ENCODE measurements around the gene EDEM2.
"Not testable (repeated sequence)": the region's sequence is repeated elsewhere in the genome, so short reads cannot be mapped to it uniquely, and the experiment has no call there.

EDEM2 gene

DNA sequence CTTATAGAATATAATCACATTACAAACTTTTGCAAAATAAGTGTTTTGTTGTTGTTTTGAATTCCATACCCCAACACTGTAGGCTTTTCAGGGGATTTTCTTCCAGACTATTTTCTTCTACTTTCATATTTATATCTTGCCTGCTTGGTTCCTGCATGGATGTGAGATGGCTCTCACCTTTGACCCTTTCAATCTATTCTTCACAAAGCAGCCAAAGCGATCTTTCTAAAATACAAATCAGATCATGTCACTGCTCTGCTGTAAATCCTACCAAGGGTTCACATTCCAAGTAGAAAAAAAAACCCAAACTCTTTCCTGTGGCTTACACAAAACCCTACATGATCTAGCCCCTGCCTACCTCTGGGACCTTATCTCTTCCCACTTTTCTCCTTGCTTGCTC lies 29.5 kb downstream of the EDEM2 start:
- Histone ChIP-seq H3K27me3 (ENCODE audit: insufficient read depth, low read depth, severe bottlenecking) (no peaks in the 10 kb centered on the region), H3K9me3 (ENCODE audit: severe bottlenecking) (no peaks in the 10 kb centered on the region), H3K36me3 (no peaks in the 10 kb centered on the region), H3K27ac (no peak overlapping the region), H3K4me3 (ENCODE audit: low read depth, low read length) (no peak overlapping the region)
- DNase-seq = no peak
- TF ChIP-seq, protein P1, sequence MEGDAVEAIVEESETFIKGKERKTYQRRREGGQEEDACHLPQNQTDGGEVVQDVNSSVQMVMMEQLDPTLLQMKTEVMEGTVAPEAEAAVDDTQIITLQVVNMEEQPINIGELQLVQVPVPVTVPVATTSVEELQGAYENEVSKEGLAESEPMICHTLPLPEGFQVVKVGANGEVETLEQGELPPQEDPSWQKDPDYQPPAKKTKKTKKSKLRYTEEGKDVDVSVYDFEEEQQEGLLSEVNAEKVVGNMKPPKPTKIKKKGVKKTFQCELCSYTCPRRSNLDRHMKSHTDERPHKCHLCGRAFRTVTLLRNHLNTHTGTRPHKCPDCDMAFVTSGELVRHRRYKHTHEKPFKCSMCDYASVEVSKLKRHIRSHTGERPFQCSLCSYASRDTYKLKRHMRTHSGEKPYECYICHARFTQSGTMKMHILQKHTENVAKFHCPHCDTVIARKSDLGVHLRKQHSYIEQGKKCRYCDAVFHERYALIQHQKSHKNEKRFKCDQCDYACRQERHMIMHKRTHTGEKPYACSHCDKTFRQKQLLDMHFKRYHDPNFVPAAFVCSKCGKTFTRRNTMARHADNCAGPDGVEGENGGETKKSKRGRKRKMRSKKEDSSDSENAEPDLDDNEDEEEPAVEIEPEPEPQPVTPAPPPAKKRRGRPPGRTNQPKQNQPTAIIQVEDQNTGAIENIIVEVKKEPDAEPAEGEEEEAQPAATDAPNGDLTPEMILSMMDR (IDR thresholded peaks at IDR 0.05; ENCODE audit: low read depth, low read length) = no peak

DNA sequence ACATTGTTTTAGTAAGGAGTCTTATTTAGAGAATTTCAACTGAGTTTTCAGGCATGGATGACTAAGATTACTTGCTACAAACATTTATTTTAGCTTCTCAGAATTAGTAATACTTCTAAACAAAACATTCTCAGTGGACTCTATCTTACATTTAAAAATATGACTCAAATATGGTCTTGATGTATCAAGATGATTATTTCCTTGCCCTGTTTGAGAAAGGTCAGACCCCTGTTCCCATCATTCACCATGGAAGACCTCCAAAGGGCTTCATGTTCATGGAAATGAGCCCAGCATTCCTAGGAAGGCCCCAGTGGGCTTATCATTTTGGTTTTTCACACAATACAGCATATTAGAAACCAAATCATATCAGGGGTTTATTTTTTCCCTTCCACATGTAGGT lies 29.9 kb downstream of the EDEM2 start:
- TF ChIP-seq, protein P1 (IDR thresholded peaks at IDR 0.05; ENCODE audit: low read depth, low read length) = no peak
- no peak for DNase-seq
- Histone ChIP-seq H3K4me3 (ENCODE audit: low read depth, low read length) (no peak overlapping the region), H3K27ac (no peak overlapping the region), H3K9me3 (ENCODE audit: severe bottlenecking) (no peaks in the 10 kb centered on the region), H3K36me3 (no peaks in the 10 kb centered on the region), H3K27me3 (ENCODE audit: insufficient read depth, low read depth, severe bottlenecking) (no peaks in the 10 kb centered on the region)

DNA sequence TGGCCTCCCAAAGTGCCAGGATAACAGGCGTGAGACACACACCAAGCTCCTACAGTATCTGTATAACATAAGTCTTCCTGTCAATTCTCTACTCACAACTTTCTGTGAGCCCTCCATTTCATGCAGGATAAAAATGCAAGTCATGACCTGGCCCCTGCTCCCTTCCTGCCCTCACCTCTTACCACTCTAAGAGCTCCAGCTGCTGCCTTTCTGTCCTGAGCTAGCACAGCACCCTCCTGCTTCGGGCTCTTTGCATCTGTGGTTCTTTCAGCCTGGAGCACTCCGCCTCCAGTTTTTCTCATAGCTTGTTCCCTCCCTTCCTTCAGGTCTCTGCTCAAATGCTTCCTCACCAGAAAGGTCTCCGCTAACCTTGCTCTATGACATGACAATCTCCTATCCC lies 30.9 kb downstream of the EDEM2 start:
- TF ChIP-seq, protein P1 (IDR thresholded peaks at IDR 0.05; ENCODE audit: low read depth, low read length) = no peak
- H3K27me3 ChIP-seq (ENCODE audit: insufficient read depth, low read depth, severe bottlenecking) = no peaks in the 10 kb centered on the region
- H3K36me3 ChIP-seq = no peaks in the 10 kb centered on the region
- H3K4me3 ChIP-seq (ENCODE audit: low read depth, low read length) = no peak overlapping the region
- no peaks in the 10 kb centered on the region for H3K9me3 ChIP-seq (ENCODE audit: severe bottlenecking)
- H3K27ac ChIP-seq = no peak overlapping the region
- DNase-seq = no peak

DNA sequence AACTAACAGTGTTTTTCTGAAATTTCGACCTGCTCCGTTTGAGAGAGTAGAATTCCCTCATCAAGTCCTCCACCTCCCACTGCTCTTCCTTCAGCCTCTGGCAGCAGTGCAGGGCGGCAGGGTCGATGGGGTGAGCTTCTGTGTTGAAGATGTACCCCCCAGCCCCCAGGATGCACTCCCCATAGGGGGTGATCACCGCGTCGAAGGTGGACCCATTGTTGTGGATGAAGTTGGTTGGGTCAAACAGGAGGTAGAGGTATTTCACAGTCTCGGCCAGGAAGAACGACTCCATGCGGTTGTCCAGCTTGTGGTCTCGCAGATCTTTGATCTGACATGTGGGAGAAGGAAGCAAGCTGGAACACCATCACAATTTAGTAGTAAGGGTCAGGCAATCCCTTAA lies 31.5 kb downstream of the EDEM2 start:
- Histone ChIP-seq H3K4me3 (ENCODE audit: low read depth, low read length) (no peak overlapping the region), H3K36me3 (no peaks in the 10 kb centered on the region), H3K9me3 (ENCODE audit: severe bottlenecking) (no peaks in the 10 kb centered on the region), H3K27me3 (ENCODE audit: insufficient read depth, low read depth, severe bottlenecking) (no peaks in the 10 kb centered on the region), H3K27ac (no peak overlapping the region)
- TF ChIP-seq, protein P1 (IDR thresholded peaks at IDR 0.05; ENCODE audit: low read depth, low read length) = no peak
- DNase-seq = no peak

DNA sequence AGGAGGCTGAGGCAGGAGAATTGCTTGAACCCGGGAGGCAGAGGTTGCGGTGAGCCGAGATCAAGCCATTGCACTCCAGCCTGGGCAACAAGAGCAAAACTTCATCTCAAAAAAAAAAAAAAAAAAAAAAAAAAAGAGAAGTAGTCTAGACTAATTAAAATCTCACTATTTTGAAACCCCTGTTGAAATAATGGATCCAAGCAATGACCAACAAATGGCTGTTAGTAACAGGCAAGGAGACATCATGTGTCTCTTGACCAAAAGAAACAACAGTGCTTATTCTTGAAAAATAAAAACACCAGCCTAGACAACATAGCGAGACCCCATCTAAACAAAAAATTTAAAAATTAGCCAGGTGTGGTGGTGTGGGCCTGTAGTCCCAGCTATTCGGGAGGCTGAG lies 34.9 kb downstream of the EDEM2 start:
- H3K27ac ChIP-seq; H3K27me3 ChIP-seq (ENCODE audit: insufficient read depth, low read depth, severe bottlenecking); H3K9me3 ChIP-seq (ENCODE audit: severe bottlenecking); H3K36me3 ChIP-seq; H3K4me3 ChIP-seq (ENCODE audit: low read depth, low read length); DNase-seq: not testable (repeated sequence)

DNA sequence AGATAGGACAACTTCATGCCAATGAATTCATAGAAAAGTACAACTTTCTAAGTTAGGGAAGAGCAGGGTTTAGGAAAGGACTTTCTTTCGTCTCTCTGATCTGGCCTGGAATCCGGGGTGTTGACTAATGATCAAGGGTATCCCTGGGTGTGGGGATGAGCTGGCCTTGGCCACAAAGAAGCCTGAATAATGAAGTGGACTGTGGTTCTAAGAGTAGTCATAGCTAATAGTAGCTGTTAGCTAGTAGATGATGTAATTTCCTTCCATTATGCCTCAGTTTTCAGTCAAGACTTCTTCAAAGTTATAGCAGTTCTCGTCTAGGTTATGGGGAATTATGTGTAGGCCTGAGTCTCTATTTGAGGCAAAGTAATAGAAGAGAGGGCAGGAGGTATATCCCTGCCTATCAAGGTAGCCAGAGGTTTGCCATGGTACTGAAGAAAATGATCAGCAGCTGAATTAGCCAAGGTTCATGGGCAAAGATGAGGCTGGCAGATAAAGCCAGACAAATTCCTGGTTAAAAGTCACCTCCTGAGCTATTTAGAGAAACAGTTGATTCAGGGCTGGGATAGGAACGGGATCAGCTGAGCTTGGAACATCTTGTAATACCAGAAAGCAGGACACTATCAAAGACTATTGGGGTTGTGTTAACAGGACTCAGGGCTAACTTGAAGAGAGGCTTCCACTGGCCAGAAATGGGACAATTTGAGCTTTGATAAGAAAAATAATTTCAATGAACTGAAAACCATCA lies 35.8 kb downstream of the EDEM2 start:
- TF ChIP-seq, protein P1 (IDR thresholded peaks at IDR 0.05; ENCODE audit: low read depth, low read length) = no peak
- H3K27me3 ChIP-seq (ENCODE audit: insufficient read depth, low read depth, severe bottlenecking) = no peaks in the 10 kb centered on the region
- H3K4me3 ChIP-seq (ENCODE audit: low read depth, low read length) = no peak overlapping the region
- no peaks in the 10 kb centered on the region for H3K9me3 ChIP-seq (ENCODE audit: severe bottlenecking)
- DNase-seq = no peak
- H3K27ac ChIP-seq = no peak overlapping the region
- H3K36me3 ChIP-seq = no peaks in the 10 kb centered on the region
